22Rv1 (cell line): ENCODE measurements around the gene EGR1.

Source experiments
- H3K27ac ChIP-seq: fragments of 450-650 bp; 2 replicates; pipeline ENCODE4 v1.5.1; 2017
- ZFX ChIP-seq: fragments of 450-650 bp; IDR thresholded peaks from 2 replicates; pipeline ENCODE4 v1.6.1; 2017; ENCODE audit warnings: antibody characterized with exemption, borderline replicate concordance
- TF ChIP-seq, protein P1 (sequence below): fragments of 450-650 bp; IDR thresholded peaks from 2 replicates; pipeline ENCODE4 v1.5.1; 2017; ENCODE audit warnings: mild to moderate bottlenecking

EGR1 gene

DNA sequence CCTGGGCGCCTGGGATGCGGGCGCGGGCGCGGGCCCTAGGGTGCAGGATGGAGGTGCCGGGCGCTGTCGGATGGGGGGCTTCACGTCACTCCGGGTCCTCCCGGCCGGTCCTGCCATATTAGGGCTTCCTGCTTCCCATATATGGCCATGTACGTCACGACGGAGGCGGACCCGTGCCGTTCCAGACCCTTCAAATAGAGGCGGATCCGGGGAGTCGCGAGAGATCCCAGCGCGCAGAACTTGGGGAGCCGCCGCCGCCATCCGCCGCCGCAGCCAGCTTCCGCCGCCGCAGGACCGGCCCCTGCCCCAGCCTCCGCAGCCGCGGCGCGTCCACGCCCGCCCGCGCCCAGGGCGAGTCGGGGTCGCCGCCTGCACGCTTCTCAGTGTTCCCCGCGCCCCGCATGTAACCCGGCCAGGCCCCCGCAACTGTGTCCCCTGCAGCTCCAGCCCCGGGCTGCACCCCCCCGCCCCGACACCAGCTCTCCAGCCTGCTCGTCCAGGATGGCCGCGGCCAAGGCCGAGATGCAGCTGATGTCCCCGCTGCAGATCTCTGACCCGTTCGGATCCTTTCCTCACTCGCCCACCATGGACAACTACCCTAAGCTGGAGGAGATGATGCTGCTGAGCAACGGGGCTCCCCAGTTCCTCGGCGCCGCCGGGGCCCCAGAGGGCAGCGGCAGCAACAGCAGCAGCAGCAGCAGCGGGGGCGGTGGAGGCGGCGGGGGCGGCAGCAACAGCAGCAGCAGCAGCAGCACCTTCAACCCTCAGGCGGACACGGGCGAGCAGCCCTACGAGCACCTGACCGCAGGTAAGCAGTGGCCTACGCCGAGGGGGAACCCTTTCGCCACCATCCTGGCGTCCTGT lies at the start of gene EGR1:
TSS of gene EGR1 (plus strand) at position 219 of the 864 bp plus-strand sequence. CDS start at position 502, 283 bp downstream.
- H3K27ac ChIP-seq: peak within 1 kb of the TSS; percentile 98
- no peak for TF ChIP-seq ZFX
- TF ChIP-seq, protein P1, sequence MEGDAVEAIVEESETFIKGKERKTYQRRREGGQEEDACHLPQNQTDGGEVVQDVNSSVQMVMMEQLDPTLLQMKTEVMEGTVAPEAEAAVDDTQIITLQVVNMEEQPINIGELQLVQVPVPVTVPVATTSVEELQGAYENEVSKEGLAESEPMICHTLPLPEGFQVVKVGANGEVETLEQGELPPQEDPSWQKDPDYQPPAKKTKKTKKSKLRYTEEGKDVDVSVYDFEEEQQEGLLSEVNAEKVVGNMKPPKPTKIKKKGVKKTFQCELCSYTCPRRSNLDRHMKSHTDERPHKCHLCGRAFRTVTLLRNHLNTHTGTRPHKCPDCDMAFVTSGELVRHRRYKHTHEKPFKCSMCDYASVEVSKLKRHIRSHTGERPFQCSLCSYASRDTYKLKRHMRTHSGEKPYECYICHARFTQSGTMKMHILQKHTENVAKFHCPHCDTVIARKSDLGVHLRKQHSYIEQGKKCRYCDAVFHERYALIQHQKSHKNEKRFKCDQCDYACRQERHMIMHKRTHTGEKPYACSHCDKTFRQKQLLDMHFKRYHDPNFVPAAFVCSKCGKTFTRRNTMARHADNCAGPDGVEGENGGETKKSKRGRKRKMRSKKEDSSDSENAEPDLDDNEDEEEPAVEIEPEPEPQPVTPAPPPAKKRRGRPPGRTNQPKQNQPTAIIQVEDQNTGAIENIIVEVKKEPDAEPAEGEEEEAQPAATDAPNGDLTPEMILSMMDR: no peak

DNA sequence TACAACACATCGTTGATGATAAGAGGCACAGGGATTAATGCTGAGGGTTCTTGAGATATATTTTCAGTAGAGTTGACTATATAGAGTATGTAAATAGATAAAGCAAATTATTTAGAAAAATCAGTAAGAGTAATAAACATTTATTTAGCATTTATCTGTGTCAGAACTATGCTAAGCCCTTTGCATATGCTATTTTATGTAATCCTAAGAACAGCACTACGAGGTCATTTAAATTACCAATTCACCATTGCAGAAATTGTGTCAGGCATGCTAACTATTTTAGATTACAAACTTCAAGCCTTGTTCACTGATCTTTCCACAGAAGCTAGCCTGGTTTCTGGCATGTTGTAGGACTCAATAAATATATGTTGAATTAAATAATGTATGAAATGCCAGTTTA lies 46.8 kb upstream of the EGR1 start:
- TF ChIP-seq, protein P1: no peak
- no peak for TF ChIP-seq ZFX
- no peak overlapping the region for H3K27ac ChIP-seq

DNA sequence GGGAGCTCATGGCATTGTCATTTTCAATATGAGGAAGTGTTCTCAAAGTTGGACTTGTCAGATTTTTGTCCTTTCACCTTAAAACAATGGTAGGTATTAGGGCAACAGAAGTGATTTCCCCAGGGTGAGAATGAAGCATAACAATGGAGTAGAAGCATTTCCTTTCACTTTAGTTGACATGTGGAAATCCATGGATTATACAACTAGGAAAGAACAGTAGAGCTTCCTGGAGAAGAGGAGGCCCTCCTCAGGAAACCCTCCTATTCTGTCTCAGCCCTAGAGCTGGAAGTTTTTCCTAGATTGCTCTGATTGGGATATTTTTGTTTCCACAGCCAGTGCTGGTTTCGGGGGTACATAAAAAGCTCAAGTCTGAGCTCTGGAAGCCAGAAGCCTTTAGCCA lies 40.2 kb upstream of the EGR1 start:
- H3K27ac ChIP-seq: no peak overlapping the region
- TF ChIP-seq, protein P1: no peak
- no peak for TF ChIP-seq ZFX

DNA sequence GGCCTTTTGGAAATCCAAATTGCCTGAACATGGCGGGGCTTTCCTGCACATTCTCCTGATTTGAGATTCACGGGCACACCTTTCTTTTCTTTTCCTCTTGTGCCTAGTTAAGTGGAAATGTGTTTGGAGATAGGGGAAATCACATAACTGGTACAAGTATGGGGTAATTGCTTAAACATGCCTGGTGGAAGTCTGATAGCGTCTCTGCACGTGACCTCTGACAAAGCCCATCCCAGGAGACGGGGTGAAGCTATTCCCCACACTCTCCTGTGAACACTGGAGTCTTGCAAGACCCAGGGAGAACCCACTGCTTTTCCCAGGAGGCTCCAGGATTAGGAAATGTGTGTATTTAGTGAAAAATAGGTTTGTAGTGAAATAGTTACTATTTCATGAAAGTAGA lies 29.3 kb upstream of the EGR1 start:
- TF ChIP-seq, protein P1: no peak
- no peak for TF ChIP-seq ZFX
- no peak overlapping the region for H3K27ac ChIP-seq

DNA sequence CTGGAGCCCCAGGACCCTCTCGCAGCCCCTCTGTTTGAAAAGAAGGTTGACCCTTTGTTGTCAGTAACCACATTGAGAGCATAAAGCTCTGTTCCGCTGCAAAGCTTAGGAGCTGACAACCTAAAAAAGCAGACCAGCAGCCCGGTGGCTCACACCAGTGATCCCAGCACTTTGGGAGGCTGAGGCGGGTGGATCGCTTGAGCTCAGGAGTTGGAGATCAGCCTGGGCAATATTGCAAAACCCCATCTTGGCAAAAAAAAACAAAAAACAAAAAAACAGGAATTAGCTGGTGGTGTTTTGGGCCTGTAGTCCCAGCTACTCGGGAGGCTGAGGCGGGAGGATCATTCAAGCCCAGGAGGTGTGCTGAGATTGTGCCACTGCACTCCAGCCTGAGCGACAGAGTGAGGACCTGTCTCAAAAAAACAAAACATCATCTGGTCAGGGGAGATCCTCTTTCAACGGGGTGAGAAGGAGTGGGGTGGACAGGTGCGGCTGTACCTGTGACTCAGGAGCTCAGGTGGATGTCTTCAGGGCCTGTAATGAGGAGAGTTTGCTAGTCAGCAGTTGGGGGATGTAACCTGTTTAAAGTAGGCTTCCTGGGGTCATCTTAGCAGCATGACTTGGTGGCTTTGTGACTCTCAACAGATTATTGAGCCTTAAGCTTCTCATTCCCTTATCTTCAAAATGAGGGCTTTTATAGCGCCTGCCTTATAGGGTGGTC lies 27.1 kb upstream of the EGR1 start:
- TF ChIP-seq ZFX: no peak
- TF ChIP-seq, protein P1: no peak
- H3K27ac ChIP-seq: peak overlapping the region; percentile 29

DNA sequence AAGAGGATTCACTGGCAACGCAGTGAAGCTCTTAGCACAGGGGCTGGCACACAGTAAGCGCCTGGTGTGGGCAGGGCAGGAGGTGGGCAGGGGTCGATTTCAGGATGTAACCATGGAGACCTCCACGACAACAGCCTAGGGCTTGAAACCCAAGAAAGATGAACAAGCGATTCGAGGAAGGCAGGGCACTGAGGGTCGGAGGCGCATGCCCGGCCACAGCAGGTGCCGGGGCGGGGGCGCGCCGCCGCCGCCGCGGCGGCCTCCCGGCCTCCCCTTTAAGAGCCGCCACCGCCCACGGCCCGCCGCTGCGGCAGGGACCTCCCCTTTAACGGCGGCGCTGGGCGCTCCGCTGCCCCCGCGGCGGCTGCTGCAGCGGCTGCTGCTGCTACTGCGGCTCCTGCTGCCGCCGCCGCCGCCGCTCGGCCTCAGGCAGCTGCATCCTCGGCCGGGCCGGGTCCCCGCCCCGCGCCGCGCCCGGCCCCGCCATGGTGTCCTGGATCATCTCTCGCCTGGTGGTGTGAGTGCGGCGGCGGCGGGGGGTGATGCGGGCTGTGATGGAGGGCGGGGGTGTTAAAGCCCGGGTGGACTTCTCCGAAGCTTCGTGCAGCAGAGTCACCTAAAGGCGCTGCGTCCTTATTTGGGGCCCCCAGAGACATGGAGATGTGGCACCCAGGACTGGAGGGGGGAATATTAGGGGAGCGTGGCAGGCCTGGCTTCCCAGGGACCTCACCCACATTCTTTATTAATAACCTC lies 26.4 kb upstream of the EGR1 start, which contains the start of gene REEP2:
TSS of gene REEP2 (plus strand) at position 334 of the 753 bp plus-strand sequence. CDS start at position 486, 152 bp downstream.
- peak within 1 kb of the TSS; percentile 29 for H3K27ac ChIP-seq
- TF ChIP-seq ZFX: no peak
- TF ChIP-seq, protein P1: no peak
